Activated CD8-positive, alpha-beta memory T cell treated with anti-CD3 and anti-CD28 coated beads, Interleukin-2, amount 50 U/mL, for 48 hours (primary cell): ENCODE data around the gene DPP6.

ENCODE experiments used
- DNase-seq: peaks from one replicate; pipeline ENCODE4 v3.0.0-alpha.2; 2020

Gene DPP6

DNA sequence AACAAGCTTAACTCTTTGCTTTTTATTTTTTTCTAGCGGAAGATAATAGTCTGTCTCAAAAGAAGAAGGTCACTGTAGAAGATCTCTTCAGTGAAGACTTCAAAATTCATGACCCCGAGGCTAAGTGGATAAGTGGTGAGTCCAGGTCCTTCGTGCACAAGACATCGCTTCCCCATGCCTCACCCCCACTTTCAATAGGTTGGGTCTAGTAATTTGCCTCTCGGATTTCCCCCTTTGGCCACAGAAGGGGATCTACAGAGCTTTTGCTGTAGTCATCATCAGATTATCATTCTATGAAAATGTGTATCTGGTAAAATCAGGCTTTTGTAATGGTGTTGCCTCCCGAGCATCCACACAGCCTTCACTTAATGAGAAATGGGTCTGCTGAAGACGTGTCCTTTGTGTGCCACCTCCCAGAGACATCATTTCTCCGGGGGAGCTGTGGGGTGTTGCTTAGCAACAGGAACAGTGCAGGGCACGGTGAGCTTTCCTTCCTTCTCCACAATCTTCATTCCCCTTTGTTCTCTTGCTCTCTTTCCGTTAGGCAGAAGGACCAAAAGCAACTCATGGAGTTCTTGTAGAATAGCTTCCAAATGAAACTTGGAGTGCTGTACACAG, 422.8 kb downstream of the DPP6 start:
- DNase-seq = no peak

DNA sequence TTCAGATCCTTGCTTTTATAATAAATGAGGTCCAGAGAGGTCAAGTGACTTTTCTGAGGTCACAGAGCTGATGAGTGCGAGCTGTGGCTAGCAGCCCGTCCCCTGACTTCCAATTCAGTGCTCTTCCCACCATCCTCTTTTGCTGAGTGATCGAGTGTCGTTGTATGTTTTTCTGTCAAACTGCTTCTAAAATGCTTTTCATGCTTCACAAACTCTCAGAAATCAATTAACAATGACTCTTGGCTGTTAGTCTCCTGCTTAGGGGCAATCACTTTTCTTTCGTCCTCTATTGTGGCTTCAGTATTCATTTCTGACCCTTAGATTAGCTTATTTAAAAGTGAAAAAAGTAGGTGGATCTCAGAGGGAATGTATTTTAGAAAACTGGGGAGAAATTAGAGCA, 423.7 kb downstream of the DPP6 start:
- DNase-seq = no peak

- DNase-seq = no peak
Observed at GRCh38 chr7:154480817-154481216, 428.6 kb downstream of the DPP6 start.

DNA sequence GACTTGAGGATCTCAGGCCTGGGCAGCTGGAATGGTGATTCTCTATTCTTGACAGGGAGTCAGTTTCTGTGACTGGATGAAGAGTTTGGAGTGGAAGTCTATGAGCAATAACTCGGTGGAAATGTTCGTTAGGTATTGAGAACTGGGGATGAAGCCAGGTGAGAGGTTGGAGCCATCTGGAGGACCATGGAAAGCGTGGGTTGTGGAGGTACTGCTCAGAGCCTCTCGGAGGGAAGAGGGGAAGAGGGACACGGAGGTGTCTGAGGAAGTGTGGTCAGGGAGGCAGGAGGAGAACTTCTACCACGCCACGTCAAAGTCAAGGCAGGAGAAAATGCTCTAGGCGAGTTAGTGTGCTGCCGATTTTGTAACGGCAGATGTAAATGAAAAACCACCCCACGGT, 430.7 kb downstream of the DPP6 start:
- no peak for DNase-seq

DNA sequence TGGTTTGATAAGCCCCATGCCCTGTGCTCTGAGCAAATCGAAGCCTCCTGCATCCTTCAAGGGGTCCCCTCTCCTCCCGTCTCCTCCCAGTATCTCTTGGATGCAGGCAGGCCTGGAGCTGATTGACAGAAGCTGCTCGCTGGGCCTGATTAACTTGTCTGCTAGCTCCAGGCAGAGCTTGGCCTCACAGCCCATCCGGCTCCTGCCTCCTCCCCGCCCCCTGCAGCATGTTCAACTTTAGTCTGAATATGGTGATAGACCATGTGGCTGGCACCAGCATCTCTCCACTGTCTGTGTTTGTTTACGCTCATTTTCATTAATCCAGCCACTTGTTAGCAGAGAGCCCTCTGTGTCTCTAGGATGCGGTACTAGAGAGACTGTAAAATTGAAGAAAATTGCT, 432.2 kb downstream of the DPP6 start:
- DNase-seq = no peak

DNA sequence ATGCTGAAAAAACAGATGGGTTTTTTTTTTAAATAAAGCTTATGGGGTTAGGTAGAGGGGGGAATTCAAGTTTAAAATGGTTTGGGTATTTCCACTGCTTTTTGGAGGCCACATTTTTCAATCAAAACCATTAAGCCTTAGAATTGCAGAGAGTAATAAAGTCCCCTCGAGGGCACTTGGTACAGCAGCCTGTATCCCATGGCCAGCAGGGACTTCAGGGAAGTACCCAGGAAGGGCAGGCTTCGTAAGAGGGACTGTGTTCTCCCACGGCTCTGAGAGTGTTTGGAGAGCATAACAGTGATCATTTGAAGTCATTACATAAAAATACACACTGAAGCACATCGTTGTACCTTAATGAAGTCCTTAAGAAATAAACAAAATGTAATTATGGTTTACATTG, 432.7 kb downstream of the DPP6 start:
- DNase-seq = no peak

GRCh38 chr7:154489897-154490296, 437.7 kb downstream of the DPP6 start:
- no peak for DNase-seq

DNA sequence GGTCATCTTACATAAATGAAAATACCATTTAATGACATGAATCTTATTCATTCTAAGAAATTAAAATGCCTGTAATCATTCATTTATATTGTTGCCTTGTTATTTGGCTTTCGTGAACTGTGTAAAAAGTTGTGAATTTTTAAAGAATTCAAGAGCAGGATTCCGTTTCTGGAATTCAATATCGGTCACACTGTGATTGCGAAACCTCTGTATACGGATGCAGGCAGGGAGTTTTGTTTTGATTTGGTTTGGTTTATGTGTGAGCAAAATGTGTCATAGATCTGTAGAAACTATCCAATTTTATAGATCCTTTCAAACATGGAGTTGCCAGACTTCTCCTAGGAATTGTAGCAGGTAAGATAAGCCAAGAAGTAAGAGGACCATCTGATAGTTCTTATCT, 441.4 kb downstream of the DPP6 start:
- no peak for DNase-seq

GRCh38 chr7:154497751-154498150, 445.6 kb downstream of the DPP6 start:
- no peak for DNase-seq

GRCh38 chr7:154503962-154504550, 451.9 kb downstream of the DPP6 start:
- no peak for DNase-seq

DNA sequence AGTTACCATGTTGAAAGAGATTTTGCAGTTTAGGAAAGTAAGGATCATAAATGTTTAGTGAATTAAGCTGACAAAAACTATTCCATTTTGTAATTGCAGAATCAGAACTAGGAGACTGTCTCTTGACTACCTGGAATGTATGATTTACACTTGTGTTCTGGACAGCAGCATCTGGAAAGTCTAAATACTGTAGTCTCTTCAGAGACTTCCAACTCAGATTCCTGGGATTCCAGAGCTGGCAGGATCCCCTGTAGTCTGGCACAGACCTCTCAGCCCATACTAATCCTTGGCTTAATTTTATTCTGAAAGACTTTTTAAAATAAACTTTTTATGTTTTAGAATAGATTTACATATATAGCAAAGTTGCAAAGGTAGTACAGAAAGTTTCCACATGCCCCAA, 452.7 kb downstream of the DPP6 start:
- DNase-seq = no peak

GRCh38 chr7:154505362-154505761, 453.2 kb downstream of the DPP6 start:
- DNase-seq = no peak

DNA sequence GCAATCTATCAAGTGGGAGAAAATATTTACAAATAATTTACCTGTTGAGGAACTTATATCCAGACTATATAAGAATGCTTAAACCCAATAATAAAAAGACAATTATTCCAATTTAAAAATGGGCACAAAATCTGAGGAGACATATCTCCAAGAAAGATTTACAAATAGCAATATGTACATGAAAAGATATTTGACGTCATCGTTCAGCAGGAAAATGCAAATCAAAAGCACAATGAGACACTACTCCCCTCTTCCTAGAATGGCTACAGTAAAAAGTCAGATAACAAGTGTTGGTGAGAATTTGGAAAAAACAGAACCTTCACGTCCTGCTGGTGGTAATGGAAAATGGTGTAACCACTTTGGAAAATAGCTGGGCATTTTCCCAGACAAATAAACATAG, 457.0 kb downstream of the DPP6 start:
- no peak for DNase-seq

- no peak for DNase-seq
Observed at GRCh38 chr7:154512121-154512833, 460.1 kb downstream of the DPP6 start.

DNA sequence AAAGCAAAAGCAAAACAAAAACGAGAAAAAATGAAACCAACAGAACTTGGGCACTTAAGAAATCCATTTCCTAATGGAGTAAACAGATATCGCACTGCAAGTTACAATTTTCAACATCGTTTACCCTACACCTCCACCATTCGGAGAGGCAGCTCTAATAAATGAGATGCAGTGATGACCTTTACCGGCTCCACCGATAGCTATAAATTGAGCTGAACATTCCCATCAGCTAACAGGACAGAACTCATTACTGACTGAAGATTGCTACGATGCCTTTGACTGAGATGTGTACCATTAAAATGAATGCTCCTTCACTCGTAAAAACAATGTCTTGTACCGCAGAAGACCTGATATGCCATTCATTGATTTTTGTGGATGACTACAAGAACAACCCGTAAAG, 465.6 kb downstream of the DPP6 start:
- DNase-seq = no peak

DNA sequence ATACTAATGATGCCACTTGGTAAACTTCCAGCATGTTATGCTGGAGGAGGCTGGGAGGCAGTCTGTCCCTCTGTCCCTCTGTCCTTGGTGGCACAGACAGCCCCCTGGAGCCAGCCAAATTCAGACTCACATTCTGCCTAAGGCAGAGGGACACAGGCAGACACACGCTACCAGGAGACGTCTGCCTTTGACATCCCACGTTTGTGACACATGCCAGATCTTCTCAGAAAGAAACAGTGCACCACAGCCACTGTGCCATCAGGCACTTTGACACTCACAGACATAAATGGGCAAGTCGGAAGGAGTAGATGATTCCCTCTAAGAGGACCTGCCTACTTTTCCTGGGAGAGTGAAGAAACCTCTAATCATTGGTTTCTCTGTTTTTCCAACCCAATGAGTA, 467.0 kb downstream of the DPP6 start:
- no peak for DNase-seq

- no peak for DNase-seq
Observed at GRCh38 chr7:154530136-154530535, 477.9 kb downstream of the DPP6 start.

DNA sequence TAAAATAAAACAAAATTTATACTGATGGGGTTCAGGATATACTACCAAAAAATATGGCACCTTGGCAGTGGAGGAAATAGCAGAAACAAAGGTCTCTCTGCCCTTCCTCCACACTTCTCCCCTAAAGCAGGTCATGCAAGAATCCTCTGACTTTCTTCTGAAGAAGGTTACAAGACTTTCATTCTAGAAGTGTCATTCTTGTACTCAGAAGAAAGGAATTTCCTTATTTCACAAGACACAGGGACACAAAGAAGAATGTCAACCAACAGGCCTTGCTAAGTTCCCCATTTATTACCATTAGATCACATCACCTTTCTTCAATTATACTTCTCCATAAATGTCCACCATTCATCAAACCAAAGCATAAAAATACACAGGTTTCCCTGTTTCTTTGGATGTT, 480.6 kb downstream of the DPP6 start:
- no peak for DNase-seq

- no peak for DNase-seq
Observed at GRCh38 chr7:154540596-154540995, 488.4 kb downstream of the DPP6 start.

DNA sequence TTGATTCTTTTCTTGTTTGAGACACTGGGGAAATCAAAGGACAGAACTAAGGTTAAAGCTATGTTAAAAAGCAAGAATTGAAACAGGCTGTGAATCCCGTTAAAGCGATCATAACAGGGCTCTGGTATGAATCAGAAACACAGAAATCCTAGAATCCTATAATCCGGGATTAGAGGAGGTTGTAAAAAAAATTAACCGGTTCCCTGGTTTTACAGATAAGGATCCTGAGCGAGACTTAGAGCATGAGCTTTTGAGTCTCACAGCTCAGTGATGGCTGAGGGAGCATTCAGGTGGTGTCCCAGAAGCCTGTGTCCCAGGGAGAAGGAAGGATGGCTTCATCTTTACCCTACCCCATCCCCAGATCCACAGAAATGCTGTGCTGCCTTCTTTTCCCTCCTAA, 489.4 kb downstream of the DPP6 start:
- DNase-seq = no peak

DNA sequence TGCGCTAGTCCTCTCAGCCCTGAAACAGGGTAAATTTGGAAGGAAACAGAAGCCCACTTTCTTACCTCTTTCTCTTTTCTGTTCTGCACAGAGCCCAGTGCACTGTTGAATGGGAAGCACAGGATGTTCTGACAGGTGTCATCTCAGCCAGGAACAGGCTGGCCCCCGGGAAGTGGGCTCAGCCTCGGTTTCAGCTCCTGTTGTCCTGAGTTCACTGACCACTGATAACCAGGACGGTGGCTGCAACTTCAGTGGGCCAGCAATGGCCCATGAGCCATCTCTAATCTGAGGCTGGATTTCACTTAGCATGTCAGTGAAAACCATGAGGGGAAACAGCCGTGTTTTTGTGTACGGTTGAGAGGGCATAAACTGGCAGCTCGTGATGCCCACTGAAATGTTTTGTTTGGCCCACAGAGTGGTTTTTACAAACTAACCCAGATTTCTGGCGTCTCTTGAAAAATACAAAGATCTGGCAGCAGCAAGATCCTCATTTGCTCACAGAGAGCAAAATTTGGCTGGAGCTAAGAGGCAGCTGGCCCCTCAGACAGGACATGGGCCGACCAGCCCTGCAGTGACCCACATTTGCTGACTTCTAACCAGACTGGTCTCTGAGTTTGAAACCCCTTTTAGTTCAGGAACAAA, 494.9 kb downstream of the DPP6 start:
- no peak for DNase-seq

DNA sequence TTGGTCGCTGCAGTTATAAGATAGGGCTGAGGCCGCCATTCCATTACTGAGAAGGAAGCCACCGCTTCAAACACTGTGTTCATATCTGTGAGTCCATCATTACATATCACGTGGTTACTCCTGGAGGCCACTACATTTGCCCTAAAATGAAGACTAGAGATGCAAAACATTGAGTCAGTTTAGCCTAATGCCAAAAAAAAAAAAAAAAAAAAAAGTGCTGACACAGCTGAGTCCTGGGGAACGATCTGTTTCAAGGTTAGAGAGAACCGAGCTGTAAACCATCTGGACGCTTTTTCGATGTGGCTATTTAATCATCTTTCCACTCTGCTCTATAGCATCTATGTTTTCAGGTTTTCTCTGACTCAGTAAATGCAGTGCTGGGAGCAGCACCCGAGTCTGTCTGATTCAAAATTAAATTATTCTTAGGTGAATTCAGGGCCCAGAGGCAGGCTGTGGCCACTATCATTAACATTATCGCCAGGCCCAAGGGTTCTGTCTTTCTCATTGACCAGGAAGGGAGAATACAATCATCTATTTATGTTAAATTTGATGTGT, 501.6 kb downstream of the DPP6 start:
- DNase-seq = no peak

- no peak for DNase-seq
Observed at GRCh38 chr7:154559454-154559853, 507.3 kb downstream of the DPP6 start.

- no peak for DNase-seq
Observed at GRCh38 chr7:154564676-154565075, 512.5 kb downstream of the DPP6 start.
